Panc1 (cell line): Measurements from ENCODE around the gene NECAB2.

Experiments
- CTCF ChIP-seq: fragments of 450-650 bp; IDR thresholded peaks from 2 replicates; pipeline ENCODE4 v1.5.1; 2017; ENCODE audit warnings: mild to moderate bottlenecking
- POLR2AphosphoS5 ChIP-seq: IDR thresholded peaks from 2 replicates; pipeline ENCODE4 v1.6.1; 2012; ENCODE audit warnings: mild to moderate bottlenecking, low read depth, low read length, moderate library complexity
- REST ChIP-seq, 2 experiments: IDR thresholded peaks; 2 replicates each; pipeline ENCODE4 v1.6.1; 2011 to 2012; ENCODE audit warnings: low read depth in 2 of 2, control low read depth in 1 of 2, low read length in 1 of 2, mild to moderate bottlenecking in 1 of 2, moderate library complexity in 1 of 2; ENCODE audit not compliant: insufficient read depth in 1 of 2
- SIN3A ChIP-seq: IDR thresholded peaks from 2 replicates; pipeline ENCODE4 v1.6.1; 2012; ENCODE audit warnings: low read depth, mild to moderate bottlenecking, low read length, moderate library complexity, borderline replicate concordance; ENCODE audit not compliant: insufficient read depth
- TCF7L2 ChIP-seq: IDR thresholded peaks from 2 replicates; pipeline ENCODE4 v1.6.1; 2011; ENCODE audit warnings: mild to moderate bottlenecking, low read depth, low read length, inconsistent platforms

- TF ChIP-seq CTCF = no peak
- TF ChIP-seq POLR2AphosphoS5 = no peak
- TF ChIP-seq REST (IDR thresholded peaks at IDR 0.05; ENCODE audit: insufficient read depth in 1 of 2, low read depth in 2 of 2, low read length in 1 of 2) = no peak
- no peak for TF ChIP-seq SIN3A
- TF ChIP-seq TCF7L2 = no peak
Measured at GRCh38 chr16:84013787-84014569, 45.9 kb downstream of the NECAB2 start.
